ENCODE measurements around the gene ERCC6L2.

ERCC6L2 gene

GRCh38 chr9:95920017-95920416 lies 44.5 kb downstream of the ERCC6L2 start:
- TF ChIP-seq CTCF (conservative IDR thresholded peaks at IDR 0.05; ENCODE audit: low read depth, low read length), result no peak
- Histone ChIP-seq H4K20me1 (ENCODE audit: insufficient read depth) (no peaks in the 10 kb centered on the region), H3K4me3 (IDR thresholded peaks at IDR 0.05; ENCODE audit: insufficient read depth, low read depth, low read length) (no peak overlapping the region), H3K27me3 (ENCODE audit: insufficient read depth, low read depth) (no peaks in the 10 kb centered on the region), H3K9ac (no peak overlapping the region), H3K79me2 (ENCODE audit: insufficient read depth, low read depth) (no peaks in the 10 kb centered on the region), H3K4me1 (ENCODE audit: low read depth, poor library complexity, severe bottlenecking) (no peaks in the 10 kb centered on the region), H3K4me2 (no peak overlapping the region), H3K27ac (no peak overlapping the region), H3K36me3 (ENCODE audit: insufficient read depth) (no peaks in the 10 kb centered on the region; the same call in 1 of the 2 replicates), H2AFZ (ENCODE audit: low read depth) (no peak overlapping the region)

GRCh38 chr9:95923794-95924193 lies 48.3 kb downstream of the ERCC6L2 start:
- Histone ChIP-seq H3K27me3 (ENCODE audit: insufficient read depth, low read depth) (no peaks in the 10 kb centered on the region), H3K4me2 (no peak overlapping the region), H3K4me1 (ENCODE audit: low read depth, poor library complexity, severe bottlenecking) (no peaks in the 10 kb centered on the region), H2AFZ (ENCODE audit: low read depth) (no peak overlapping the region), H3K36me3 (ENCODE audit: insufficient read depth) (no peaks in the 10 kb centered on the region; the same call in 1 of the 2 replicates), H4K20me1 (ENCODE audit: insufficient read depth) (no peaks in the 10 kb centered on the region), H3K9ac (no peak overlapping the region), H3K4me3 (IDR thresholded peaks at IDR 0.05; ENCODE audit: insufficient read depth, low read depth, low read length) (no peak overlapping the region), H3K79me2 (ENCODE audit: insufficient read depth, low read depth) (no peaks in the 10 kb centered on the region), H3K27ac (no peak overlapping the region)
- no peak for TF ChIP-seq CTCF (conservative IDR thresholded peaks at IDR 0.05; ENCODE audit: low read depth, low read length)

- Histone ChIP-seq H3K9ac (no peak overlapping the region), H3K4me1 (ENCODE audit: low read depth, poor library complexity, severe bottlenecking) (no peaks in the 10 kb centered on the region), H4K20me1 (ENCODE audit: insufficient read depth) (no peaks in the 10 kb centered on the region), H3K27ac (no peak overlapping the region), H3K4me3 (IDR thresholded peaks at IDR 0.05; ENCODE audit: insufficient read depth, low read depth, low read length) (no peak overlapping the region), H2AFZ (ENCODE audit: low read depth) (no peak overlapping the region), H3K4me2 (no peak overlapping the region), H3K27me3 (ENCODE audit: insufficient read depth, low read depth) (no peaks in the 10 kb centered on the region), H3K36me3 (ENCODE audit: insufficient read depth) (no peaks in the 10 kb centered on the region; the same call in 1 of the 2 replicates), H3K79me2 (ENCODE audit: insufficient read depth, low read depth) (no peaks in the 10 kb centered on the region)
- TF ChIP-seq CTCF (conservative IDR thresholded peaks at IDR 0.05; ENCODE audit: low read depth, low read length), result no peak
Observed at GRCh38 chr9:95924987-95925386, 49.5 kb downstream of the ERCC6L2 start.

- Histone ChIP-seq H2AFZ (ENCODE audit: low read depth) (no peak overlapping the region), H3K36me3 (ENCODE audit: insufficient read depth) (no peaks in the 10 kb centered on the region), H3K4me3 (IDR thresholded peaks at IDR 0.05; ENCODE audit: insufficient read depth, low read depth, low read length) (no peak overlapping the region), H3K27ac (no peak overlapping the region), H3K4me2 (no peak overlapping the region), H3K27me3 (ENCODE audit: insufficient read depth, low read depth) (no peaks in the 10 kb centered on the region), H3K9ac (no peak overlapping the region), H4K20me1 (ENCODE audit: insufficient read depth) (no peaks in the 10 kb centered on the region), H3K79me2 (ENCODE audit: insufficient read depth, low read depth) (no peaks in the 10 kb centered on the region), H3K4me1 (ENCODE audit: low read depth, poor library complexity, severe bottlenecking) (no peaks in the 10 kb centered on the region)
- TF ChIP-seq CTCF (conservative IDR thresholded peaks at IDR 0.05; ENCODE audit: low read depth, low read length), result no peak
Observed at GRCh38 chr9:95927271-95928004, 51.9 kb downstream of the ERCC6L2 start.

All from KMS-11 (cell line).